HG03039 (cell line): ENCODE results near the gene SLC6A18.
"Not testable (repeated sequence)": the region's sequence is repeated elsewhere in the genome, so short reads cannot be mapped to it uniquely, and the experiment has no call there.

ENCODE experiments used
- ATAC-seq: cut with Tn5 transposase; IDR thresholded peaks from one replicate; pipeline ENCODE4 v1.9.1; 2021; ENCODE audit warnings: mild to moderate bottlenecking, moderate library complexity; ENCODE audit not compliant: unreplicated experiment

The SLC6A18 gene

DNA sequence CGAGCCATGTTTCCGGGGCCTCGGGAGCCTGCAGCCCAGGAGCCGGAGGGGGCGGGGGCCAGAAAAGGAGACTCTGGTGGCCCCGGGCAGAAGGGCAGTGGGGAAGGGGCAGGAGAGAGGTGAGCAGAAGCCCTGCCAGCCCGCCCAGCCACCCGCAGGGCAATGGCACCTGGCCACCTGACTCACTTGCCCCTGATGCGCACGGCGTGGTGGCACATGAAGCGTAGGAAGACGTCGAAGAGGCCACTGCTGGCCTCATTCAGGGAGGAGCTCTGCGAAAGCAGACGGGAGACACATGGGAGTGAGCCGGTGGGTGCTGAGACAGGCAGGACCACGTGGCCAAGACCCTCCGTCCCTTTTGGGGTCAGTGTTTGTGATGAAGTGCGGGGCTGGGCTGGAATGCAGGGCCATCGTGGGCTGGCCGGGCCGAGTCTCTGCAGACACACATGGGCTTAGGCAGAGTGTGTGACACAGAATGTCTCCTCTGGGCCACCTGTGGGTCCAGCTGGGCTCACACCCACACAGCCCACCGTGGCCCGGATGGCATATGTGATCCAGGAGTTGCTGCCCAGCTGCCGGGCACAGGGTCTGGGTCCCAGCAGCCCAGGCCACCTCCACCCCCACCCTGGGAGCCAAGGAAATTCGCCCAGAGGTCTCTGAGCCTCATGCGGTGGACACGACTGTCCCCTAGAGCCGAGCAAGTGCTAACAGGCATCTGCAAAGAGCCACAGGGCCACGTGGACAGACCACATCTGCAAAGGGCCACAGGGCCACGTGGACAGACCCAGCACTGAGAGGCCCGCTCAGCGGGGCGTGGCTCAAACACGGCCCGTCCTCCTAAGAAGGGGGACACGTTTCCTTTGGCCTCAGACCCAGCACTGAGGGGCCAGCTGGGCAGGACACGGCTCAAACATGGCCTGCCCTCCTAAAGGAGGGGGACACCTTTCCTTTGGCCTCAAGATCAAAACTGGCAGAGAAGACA lies 46.0 kb downstream of the SLC6A18 start:
- no peak for ATAC-seq

DNA sequence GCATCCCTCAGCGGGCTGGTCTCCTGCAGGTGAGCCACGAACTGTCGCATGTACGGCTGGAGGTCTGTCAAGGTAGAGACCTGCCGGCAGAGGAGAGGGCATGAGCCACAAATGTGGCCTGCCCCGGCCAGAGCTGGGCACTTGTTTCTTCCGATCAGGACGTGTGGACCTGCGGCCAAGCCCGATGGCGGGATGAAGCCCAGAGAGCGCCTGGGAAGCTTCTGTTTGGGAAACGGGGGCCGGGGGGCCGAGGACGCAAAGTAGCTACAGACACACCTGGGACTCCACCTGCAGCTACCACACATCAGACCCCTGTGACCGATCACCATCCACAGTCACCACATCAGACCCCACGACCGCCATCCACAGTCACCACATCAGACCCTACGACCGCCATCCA lies 47.0 kb downstream of the SLC6A18 start:
- no peak for ATAC-seq

DNA sequence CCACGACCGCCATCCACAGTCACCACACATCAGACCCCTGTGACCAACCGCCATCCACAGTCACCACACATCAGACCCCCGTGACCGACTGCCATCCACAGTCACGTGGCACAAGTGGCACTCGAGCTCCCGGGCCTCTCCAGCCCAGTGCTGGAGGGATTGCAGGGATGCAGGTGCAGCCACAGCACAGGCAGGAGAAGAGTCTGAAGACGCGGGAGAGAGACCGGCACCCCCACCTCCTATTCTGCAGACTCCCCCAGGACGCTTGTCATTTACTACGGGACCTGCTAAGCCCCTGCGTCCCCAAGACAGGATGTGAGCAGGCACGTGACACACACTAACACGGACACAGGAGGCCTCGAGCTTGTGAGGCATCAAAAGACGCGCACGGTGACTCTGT lies 48.6 kb downstream of the SLC6A18 start:
- no peak for ATAC-seq

DNA sequence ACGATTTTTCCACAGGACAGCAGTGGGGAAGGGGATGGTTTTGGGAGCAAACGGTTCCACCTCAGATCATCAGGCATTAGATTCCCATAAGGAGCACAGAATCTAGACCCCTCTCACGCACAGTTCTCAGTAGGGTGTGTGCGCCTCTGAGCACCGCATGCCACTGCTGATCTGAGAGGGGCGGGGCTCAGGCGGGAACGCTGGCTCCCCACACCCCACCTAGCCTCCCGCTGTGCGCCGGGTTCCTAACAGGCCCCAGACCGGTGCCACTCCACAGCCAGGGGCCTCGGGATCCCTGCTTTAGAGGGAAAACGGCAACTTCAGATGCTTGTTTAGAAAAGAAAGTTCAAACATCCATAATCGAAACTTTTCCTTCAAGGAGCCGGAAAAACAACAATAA lies 49.3 kb downstream of the SLC6A18 start:
- no peak for ATAC-seq

DNA sequence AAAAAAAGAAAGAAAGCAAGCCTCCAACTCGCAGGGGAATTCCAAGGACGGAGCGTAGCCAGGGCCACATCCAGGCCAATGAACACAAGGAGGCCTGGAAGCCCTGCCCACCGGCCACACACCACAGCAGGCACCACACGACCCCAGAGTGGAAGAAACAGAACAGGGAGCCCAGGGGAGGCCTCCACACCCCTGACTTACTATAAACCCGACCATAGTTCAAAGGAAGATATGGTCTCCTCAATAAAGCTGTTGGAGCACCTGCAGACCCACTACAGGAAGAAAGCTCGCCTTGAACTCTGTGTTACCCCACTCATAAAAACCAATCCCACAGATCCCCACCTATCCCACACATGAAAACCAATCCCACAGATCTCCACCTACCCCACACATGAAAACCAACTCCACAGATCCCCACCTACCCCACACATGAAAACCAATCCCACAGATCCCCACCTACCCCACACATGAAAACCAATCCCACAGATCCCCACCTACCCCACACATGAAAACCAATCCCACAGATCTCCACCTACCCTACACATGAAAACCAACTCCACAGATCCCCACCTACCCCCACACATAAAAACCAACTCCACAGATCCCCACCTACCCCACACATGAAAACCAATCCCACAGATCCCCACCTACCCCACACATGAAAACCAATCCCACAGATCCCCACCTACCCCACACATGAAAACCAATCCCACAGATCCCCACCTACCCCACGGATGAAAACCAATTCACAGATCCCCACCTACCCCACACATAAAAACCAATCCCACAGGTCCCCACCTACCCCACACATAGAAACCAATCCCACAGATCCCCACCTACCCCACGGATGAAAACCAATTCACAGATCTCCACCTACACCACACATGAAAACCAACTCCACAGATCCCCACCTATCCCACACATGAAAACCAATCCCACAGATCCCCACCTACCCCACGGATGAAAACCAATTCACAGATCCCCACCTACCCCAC lies 50.5 kb downstream of the SLC6A18 start:
- ATAC-seq = not testable (repeated sequence)

DNA sequence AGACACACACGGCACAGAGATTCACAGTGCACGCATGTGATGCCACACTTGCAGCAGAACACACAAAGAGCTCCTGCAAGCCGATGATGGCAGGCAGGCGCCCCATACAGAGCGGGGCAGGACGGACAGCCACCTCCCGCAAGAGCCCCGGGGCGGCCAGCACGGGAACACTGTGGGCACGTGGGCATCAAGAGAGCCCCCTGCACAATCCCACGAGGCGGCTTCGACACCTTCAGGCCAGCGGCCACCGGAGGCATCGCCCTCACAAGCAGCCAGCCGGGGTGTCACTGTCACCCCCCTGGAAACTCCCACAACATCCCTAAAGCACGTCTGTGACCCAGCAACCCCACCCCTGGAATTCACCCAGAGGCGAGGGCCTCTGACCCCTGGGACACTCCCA lies 51.7 kb downstream of the SLC6A18 start:
- ATAC-seq = no peak

DNA sequence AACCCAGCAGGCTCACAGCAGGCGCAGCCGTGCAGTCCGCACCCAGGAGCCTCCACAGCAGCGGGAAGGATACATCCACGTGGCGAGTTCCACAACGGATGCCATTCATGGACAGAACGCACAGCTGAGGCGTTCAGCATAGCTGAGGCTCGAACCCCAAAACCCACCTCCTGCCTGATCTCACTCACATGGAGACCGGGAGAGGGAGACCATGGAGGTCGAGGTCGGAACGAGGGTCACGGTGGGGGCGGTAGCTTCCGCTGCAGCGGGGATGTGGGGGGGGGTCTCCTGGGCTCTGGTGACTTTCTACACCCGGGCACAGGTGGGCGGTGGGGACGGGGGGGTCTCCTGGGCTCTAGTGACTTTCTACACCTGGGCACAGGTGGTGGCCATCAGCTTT lies 52.1 kb downstream of the SLC6A18 start:
- ATAC-seq = no peak

DNA sequence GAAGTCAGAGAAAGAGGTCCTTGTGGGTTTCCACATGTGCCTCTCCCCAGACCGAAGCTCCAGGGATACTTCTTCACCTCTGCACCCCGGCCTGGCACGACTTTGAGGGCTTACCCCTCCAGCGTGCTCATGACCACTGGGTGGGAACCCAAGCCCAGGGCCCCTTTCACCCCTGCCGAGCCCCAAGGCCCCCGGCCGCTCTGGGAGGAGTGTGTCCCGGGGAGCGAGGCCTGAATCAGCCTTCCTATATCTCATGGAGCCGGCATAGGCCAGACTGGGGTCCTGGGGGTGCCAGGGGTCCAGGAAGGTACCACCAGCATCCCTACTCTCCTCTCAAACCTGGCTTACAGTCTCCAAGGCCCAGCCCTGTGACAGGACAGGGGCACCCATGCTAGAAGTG lies 52.6 kb downstream of the SLC6A18 start:
- ATAC-seq = no peak

DNA sequence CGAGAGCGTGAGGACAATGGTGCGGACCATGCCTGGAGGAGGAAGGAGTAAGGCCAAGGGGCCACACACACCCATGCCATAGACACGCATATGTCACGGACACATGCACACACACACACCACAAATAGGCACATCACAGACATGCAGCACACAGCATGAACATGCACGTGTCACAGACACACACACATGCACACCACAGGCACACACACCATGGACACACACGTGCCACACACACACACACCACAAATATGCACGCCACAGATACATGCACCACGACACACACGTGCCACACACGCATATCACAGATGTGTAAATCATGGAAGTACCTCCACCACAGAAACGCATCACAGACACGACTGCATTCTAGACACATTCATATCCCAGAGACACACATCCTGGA lies 53.0 kb downstream of the SLC6A18 start:
- ATAC-seq = no peak

DNA sequence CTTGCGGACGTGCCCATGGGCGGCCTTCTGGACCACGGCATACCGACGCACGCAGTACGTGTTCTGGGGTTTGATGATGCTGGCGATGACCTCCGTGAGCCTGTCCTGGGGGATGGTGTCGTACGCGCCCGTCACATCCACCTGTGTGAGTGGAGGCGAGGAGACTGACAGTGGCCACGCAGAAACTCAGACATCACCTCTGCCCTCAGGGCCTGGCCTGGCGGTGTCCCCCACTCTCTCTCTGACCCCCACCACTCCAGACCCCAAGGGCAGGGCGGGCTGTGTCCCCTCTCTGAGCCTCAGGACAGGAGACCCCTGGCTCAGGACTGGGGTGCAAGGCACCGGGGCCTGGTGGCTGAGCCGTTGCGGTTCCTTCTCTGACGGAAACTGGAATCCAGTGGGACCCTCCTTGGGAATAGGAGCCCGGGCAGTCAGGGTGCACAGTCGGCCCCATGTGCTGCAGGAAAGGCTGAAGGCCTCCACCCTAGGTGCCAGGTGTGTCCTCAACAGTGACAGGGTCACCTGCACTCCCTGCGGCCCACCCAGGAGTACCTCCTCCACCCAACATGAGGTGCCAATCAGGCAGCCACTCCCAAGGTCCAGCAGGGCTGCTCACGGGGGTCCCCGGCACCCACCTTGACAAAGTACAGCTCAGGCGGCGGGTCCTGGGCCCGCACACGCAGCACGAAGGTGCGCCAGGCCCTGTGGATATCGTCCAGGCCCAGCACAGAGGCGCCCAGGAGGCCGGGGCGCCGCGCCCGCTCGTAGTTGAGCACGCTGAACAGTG lies 53.7 kb downstream of the SLC6A18 start:
- no peak for ATAC-seq

DNA sequence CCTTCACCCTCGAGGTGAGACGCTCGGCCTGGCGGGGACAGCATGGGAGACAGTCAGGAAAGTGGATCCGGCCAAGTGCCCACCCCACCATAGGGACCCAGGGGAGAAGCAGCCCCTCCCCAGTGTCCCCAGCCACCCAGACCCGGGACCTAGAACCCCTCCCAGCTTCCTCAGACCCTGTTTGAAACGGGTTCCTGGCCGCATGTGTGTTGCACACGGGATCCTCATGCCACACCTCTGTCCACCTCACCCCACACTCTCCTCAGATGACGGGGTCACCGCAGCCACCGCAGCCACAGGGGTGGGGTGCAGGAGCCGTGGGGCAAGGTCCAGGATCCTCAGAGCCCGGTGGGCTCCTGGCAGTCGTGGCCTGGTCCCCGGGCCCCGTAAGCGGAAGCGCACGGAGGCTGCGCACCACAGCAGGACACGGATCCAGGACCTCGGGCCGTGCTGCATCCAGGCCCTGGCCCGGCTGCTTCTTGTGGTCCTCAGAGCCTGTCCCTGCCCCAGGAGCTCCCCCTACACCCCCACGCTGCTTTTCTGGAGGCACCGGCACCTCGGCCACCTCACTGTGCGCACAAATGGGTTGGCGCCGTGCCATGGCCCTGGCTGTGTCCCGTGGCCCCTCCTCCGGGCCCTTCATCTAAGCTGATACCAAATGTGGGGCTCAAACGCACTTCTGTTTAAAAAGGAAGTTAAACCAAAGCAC lies 54.4 kb downstream of the SLC6A18 start:
- ATAC-seq = no peak

DNA sequence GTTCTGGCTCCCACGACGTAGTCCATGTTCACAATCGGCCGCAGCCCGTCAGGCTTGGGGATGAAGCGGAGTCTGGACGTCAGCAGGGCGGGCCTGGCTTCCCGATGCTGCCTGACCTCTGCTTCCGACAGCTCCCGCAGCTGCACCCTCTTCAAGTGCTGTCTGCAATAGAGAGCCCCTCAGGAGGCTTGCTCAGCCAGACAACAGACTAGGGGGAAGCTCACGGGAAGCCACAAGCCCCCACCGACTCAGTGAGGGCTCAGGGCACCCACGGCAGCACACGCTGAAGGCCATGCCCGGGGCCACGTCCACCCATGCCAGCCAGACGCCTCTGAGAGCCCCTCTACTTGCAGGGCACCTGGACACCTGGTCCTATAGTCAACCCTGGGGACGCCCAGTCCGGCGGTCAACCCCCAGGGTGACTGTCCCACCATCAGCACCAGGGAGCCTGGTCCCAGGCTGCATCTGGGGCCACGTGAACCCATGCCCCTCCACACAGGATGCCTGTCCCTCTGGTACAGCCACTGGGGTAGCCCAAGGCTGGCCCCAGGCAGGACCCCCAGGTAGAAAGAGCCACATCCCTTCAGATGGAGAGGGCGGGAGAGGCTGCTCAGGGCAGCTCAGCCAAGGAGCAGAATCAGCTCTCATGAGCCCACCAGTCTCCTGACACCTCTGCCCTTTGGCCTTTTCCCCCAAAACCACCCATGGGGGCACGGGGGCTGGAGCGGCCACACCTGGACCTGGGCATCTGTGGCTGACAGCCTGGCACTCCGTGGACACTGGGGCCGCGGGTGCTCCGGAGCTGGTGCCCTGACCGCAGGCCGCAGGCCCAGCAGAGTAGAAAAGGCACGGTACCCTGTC lies 55.2 kb downstream of the SLC6A18 start:
- ATAC-seq = no peak

DNA sequence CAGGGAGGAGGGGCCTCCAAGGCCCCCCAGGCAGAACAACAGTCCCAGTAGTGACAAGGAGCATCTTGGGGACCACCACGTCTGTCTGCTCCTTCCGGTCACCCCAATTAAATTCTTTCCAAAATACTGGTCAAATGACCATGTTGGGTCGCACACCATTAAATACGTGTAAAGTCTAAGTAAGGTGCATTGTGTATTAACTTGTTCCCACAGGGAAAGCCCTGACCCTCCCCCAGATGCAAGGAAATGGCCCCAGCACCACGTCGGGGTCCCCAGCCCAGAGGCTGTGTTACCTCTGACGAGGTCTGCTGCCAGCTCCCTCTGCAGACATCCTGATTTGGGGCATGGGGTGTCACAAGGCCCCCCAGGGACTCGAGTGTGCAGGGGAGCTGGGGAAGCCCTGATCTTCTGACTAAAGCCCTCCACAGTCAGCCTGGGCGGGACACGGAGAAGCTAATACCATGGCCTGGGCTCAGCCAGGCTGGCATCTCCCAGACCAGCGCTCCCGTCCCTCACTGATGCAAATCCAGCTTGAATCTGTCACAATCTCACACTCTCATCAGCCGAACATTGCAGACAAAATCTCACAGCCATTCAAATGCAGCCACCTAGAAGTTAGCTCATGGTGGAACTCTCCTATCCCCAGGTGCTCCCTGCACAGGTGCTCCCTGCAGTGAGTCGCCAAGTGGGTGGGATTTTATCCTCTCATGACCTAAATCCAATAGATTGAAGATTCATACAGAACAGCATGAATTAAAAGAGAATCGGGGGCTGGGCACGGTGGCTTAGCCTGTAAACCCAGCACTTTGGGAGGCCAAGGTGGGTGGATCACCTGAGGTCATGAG lies 56.1 kb downstream of the SLC6A18 start:
- ATAC-seq = no peak

DNA sequence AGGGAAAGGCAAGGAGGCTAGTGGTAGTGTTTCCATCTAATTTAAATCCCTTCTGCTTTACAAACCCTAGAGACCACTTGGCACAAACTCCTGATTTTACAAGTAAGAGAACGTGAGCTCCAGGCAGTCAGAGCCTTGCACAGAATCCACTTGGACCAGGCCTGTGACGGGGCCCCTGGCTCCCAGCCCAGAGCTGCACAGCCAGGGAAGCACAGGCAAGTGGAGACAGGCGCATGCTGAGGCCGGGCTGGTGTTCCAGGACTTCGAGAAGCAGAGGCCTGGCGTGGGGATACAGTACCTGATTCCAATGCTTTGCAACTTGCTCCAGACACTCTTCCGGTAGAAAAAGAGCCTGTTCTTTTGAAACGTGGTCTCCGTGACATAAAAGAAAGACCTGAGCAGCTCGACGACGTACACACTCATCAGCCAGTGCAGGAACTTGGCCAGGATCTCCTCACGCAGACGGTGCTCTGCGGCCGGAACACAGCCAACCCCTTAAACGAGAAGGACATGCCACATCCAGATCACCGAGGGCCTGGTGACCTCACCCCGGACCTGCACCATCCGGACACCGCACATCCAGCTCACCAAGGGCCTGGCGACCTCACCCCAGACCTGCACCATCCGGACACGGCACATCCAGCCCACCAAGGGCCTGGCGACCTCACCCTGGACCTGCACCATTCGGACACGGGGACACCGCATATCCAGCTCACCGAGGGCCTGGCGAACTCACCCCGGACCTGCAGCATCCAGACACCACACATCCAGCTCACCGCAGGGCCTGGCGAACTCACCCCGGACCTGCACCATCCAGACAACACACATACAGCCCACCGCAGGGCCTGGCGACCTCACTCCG lies 57.2 kb downstream of the SLC6A18 start:
- ATAC-seq = no peak

DNA sequence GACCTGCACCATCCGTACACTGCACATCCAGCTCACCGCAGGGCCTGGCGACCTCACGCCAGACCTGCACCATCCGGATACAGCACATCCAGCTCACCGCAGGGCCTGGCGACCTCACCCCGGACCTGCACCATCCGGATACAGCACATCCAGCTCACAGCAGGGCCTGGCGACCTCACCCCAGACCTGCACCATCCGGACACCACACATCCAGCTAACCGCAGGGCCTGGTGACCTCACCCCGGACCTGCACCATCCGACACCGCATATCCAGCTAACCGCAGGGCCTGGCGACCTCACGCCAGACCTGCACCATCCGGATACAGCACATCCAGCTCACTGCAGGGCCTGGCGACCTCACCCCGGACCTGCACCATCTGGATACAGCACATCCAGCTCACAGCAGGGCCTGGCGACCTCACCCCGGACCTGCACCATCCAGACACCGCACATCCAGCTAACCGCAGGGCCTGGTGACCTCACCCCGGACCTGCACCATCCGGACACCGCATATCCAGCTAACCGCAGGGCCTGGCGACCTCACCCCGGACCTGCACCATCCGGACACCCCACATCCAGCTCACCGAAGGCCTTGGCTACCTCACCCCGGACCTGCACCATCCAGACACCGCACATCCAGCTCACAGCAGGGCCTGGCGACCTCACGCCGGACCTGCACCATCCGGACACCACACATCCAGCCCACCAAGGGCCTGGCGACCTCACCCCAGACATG lies 58.0 kb downstream of the SLC6A18 start:
- ATAC-seq = not testable (repeated sequence)

DNA sequence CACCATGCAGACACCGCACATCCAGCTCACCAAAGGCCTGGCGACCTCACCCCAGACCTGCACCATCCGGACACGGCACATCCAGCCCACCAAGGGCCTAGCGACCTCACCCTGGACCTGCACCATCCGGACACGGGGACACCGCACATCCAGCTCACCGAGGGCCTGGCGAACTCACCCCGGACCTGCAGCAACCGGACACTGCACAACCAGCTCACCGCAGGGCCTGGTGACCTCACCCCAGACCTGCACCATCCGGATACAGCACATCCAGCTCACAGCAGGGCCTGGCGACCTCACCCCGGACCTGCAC lies 58.5 kb downstream of the SLC6A18 start:
- not testable (repeated sequence) for ATAC-seq
